Stimulated activated CD4-positive, alpha-beta T cell treated with anti-CD3 and anti-CD28 coated beads, Interleukin-2, amount 100 ng/mL, for 4 hours (primary cell): ENCODE measurements around the gene SYT1.
"Not testable (repeated sequence)": the region's sequence is repeated elsewhere in the genome, so short reads cannot be mapped to it uniquely, and the experiment has no call there.

Experiments
- DNase-seq: peaks from one replicate; pipeline ENCODE4 v3.0.0-alpha.2; 2020; ENCODE audit warnings: low read depth

SYT1 gene

DNA sequence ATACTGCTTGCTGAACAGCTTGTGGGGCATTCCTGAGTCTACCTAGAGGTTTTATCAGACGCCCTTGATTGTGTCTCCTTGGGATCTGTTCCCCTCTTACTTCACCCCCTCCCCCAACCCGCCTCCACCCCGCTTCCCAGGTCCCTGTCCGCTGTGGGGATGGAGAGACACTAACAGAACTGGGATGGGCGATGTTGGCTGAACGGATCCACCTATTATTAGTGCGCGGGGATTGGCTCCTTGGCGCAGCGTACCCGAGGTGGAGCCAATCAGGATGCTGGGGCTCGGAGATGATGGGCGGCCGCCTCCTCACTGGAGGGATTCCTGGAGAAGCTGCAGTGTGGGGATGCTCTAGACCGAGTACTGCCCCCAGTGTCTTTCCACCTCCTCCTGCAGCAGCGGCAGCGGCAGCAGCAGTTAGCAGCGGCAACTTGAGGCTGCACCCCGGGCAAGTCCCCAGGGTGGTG lies at the start of gene SYT1:
SYT1 (plus strand) TSS at position 372 of the 467 bp plus-strand sequence.
- no peak for DNase-seq

GRCh38 chr12:78818487-78818886 lies 46.1 kb upstream of the SYT1 start:
- DNase-seq: no peak

- no peak for DNase-seq
Measured at GRCh38 chr12:78820946-78821345, 43.6 kb upstream of the SYT1 start.

DNA sequence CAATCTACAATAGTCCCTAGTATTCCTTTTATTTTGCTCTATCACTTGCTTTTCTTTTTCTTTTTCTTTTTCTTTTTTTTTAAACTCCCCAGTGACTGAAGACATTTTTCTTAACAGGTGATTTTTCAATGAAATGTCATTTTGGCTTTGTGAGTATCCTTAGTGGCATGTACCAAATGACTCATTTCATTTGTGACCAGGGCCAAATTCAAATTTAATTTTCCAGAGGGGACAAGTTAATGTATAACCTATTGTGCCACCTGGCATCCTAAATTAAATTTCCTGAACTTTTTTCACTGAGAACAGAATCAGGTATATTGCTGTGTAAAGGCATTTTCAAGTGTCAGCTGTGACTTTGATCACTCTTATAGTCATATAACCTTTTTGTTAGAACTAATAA lies 39.7 kb upstream of the SYT1 start:
- DNase-seq: no peak

- DNase-seq: no peak
Measured at GRCh38 chr12:78829690-78830089, 34.9 kb upstream of the SYT1 start.

- no peak for DNase-seq
Measured at GRCh38 chr12:78835493-78835892, 29.1 kb upstream of the SYT1 start.

DNA sequence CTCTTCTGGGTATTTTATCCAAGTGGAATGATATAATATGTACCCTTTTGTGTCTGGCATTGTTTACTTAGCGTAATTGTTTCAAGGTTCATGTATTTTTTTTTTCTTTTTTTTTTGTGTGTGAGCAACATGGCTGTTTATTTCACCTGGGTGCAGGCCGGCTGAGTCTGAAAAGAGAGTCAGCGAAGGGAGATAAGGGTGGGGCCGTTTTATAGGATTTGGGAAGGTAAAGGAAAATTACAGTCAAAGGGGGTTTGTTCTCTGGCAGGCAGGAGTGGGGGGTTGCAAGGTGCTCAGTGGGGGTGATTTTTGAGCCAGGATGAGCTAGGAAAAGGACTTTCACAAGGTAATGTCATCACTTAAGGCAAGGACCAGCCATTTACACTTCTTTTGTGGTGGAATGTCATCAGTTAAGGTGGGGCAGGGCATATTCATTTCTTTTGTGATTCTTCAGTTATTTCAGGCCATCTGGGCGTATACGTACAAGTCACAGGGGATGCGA lies 24.0 kb upstream of the SYT1 start:
- not testable (repeated sequence) for DNase-seq

DNA sequence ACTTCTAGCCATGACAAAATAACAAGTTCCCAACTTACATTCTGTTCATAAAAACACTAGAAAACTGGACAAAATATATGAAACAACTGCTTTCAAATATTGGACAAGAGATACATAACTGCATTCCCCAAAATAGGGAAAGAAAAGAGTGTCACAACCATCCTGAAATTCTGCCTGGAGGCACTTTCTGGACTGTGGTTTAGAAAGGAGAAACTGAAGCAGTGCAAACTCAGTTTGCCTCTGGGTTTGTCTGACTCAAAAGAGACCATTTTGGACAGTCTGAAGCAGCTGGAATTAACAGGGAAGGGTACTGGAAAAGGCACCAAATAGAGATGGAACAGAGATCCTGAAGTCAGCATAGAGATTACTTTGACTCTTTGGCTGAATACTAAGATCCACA lies 11.3 kb upstream of the SYT1 start:
- DNase-seq: no peak

DNA sequence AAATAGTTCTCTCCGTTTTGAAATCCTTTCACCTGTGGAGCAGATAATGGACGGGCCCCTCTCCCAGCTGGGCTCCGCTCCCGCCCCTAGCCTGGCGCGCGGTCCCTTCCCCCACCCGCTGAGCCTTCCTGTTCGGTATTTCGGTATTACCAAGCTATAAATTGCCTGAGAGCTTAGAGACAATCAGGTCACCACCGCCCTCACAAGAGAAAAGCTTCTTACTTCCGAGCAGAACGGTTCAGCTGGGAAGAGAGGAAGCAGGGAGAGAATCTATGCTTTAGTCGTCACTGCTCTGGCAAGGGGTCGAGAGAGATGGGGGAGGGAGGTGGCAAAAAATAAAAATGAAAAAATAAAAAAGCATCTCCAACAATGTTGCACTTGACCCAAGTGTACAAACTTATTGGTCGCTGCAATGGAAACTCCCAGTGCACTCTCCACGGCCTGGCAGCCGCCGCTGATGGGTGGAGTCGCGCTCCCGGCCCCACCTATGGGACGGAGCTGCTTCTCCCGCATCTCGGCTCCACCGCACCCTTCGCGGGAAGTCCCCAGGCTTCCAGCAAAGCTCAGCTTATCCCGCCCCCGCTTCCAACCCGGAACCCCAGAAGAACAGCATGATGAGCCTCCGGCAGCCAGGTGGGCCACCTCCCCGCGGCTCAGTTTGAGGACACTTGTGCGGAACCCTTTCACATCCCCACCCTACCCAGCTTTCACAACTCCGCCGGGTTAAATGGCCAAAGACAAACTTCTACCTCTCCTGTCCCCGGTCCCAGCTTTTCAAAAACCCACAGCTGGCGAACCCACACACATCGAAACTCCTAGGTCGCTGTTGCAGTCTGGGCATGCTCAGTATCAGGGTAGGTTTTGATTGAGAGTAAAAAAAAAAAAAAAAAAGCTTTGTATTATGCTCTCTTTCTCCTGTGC lies 832 bp upstream of the SYT1 start:
- DNase-seq: no peak

DNA sequence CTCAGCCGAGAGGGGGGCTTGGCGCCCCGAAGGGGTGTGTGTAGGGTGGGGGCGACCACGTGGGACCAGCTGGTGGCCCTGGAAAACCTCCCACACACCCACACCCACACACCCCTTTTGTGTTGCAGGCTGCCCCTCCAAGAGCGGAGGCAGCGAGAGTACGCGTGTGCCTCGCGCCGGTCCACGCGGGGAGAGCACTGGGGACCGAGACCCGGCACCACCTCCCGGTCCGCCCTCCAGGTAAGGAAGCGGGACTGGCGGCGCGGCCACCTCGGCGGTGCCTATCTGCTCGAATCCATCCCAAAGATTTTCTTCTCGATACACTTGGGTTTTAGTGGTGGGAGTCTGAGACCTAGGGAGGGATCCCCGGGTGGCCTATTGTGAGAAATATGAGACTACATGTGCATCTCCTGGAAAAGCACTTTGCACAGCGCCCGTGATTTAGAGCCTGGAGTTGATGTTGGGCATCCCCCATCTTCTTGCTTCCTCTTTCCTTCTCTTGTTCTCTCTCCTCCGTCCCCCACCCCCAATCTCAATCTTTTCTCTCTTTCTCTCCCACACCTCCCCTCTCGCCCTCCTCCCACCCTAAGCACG lies 393 bp downstream of the SYT1 start:
- DNase-seq: no peak

- no peak for DNase-seq
Measured at GRCh38 chr12:78865516-78865915, 942 bp downstream of the SYT1 start.

DNA sequence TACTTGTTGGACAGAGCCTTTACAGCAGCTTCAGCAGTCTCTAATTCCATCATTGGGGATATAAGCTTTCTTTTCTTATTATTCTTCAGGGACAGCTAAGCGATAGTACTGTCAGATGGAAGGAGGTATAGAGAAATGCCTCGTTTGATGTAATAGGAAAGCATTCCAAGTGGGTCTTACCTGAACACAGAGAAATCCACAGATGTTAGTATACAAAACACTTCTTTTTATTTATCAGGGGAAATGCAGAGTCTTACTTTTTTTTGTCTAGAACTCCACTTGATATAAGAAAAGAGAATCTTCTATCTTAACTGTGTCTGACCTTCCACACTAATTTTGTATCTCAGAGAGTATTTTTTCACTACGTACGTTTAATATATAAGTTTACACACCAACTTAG lies 1.9 kb downstream of the SYT1 start:
- DNase-seq: no peak

DNA sequence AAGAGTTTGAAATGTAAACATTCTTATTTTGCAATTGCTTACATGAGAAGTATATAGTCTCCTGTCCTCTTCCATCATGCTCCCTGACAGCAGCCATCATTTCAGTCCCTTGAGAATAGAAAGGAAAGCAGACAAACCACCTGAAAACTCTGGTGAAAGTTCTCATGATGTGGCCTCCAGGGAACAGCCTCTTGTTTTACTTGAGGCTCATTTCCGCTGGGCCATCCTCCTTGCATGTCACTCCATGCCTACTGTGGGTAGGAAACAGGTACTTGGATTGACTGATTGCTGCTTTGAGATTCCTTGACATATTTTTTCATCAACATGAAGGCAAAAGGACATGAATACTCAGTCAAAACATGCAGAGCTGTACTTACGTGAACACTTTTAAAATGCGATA lies 6.0 kb downstream of the SYT1 start:
- DNase-seq: no peak

DNA sequence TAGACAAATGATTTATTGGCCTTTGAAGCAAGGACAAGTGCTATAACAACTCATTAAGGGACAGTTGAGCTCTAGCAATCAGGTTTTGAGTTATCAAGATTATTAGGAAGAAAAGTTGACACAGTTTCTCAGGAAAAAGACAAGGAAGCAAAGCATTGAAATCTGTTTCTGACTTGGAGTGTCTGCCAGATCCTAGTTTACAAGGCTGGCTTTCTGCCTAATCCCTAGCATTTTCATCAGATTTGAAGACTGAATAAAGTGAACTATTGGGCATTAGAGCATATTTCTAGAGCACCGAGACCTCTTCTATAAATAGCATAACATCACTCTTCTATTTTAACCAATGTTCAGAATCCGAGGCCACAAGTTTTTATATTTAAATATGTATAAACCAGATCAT lies 7.0 kb downstream of the SYT1 start:
- DNase-seq: no peak

DNA sequence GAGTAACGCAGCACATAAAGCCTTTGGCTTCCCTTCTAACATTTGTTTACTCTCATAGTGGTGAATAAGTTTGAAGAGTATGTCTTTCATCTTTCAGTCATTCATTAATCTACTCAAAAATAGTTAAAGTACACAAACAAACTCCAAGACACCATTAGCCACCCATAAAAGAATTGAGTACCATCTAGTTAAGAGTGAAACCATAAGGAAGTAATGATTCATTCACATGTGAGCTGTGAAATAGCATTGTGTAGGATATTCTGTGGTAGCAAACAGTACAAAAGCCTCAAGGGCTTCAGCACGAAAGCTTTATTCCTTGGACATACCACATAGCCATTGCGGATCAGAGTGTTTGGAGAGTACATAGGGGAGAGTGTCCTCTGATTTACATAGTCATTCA lies 13.9 kb downstream of the SYT1 start:
- DNase-seq: no peak

DNA sequence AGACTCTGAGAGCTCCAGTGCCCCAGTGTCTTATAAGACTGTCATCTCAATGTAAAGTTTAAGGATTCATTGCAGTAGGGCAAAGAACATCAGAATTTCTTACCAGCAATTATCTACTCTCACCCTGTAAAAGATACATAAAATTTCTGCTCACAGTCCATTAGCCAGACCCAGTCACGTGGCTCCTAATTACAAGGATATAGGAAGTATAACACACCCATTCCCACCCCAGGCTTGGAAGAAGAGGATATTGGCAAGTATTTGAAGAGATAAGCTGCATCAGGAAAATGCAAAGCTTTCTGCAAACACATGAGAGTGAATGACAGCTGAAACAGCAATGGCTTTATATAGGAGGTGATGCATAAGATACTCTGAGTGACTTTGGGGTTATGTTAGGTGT lies 14.3 kb downstream of the SYT1 start:
- no peak for DNase-seq

DNA sequence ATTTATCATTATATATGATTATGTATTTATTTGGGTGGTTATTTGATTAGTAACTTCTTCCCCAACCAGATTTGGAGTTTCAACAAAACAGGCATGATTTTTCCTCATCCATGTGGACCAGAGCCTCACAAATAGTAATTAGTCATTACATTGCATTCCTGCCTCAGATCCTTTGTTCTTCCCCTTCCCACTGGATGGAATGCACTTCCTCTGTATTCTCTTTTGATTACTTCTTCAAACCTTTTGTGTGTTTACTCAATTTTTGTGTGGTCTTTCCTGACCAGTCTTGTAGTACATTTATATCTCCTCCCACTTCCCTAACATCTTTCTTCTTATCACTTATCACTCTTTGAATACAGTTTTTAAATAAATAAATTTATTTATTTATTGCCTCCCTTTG lies 15.5 kb downstream of the SYT1 start:
- DNase-seq: no peak

- DNase-seq: no peak
Measured at GRCh38 chr12:78881685-78882084, 17.1 kb downstream of the SYT1 start.

GRCh38 chr12:78885466-78885865 lies 20.9 kb downstream of the SYT1 start:
- DNase-seq: no peak

DNA sequence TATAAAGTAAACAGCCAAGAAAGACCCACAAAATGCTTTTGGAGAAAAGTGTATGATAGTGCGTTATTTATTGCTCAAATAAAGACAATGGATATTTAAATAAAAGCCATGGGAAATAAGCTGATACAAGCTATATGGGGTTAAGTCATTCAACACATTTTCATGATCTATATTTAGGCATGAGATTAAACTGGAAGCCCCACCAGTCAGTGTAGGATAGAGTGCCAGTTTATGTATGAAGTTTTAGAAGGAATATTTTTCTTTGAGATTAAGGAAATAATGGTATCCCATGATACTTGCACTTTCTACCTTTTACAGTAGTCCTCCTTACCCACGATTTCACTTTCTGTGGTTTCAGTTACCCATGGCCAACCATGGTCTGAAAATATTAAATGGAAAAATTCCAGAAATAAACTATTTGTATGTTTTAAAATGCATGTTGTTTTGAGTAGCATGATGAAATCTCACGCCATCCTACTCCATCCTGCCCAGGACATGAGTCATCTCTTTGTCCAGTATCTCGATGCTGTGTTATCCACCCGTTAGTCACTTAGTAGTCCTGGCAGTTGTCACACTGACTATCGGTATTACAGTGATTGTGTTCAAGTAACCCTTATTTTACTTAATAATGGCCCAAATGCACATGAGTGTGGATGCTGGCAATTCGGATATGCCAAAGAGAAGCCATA lies 22.3 kb downstream of the SYT1 start:
- DNase-seq: no peak

DNA sequence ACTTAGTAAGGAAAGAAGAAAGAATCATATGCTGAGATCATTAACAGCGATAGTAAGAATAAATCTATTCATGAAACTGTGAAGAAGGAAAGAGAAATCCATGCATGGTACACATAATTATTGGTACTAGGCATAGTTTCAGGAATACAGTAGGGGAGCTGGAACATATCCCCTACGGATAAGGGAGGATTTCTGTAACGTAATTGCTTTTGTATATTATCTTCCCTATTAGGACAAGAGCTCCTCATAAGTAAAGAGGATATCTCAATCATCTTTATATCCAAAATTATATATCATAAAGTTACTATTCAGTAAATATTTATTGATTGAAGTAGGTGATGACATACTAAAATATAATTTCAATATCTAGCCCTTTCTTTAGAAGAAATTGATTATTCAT lies 22.9 kb downstream of the SYT1 start:
- DNase-seq: no peak

DNA sequence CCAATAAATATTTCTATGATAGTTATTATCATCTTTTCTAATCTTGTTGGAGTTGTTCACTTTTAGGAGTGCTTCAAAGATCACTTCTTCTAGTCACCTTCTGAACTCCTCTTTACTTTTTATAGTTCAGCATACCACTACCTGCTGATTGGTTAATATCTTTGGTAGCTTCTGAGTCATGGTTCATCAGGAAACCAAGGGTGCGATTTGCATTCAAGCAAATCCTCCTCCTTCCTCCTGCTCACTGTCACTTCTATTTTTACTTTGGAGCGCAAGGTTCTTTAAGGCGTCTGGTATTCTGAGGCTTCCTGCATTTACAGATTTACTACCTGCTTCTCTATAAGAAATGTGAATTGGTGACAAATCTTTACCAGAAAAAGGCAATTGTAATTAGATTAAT lies 24.0 kb downstream of the SYT1 start:
- DNase-seq: no peak
